Lung (tissue), 12 donors: Measurements from ENCODE around the gene TOM1L2. TPM values are rescaled to one million over a fixed set of nuclear protein-coding genes. Genes with fewer than 3 reads are reported as not detected.
A peak's percentile ranks its signal among the peaks of the same experiment; 100 is the strongest.

ENCODE experiments used
- ATAC-seq: fragments of 200-7000 bp; cut with Tn5 transposase; one replicate; pipeline ENCODE4 v1.9.1; 2020; ENCODE audit warnings: moderate number of reproducible peaks; ENCODE audit not compliant: insufficient read depth, low FRiP score
- DNase-seq, 3 donors: peaks; one replicate each; pipeline ENCODE4 v3.0.0-alpha.2; 2013 to 2017
- H3K27ac ChIP-seq, 2 donors: one replicate each; pipeline ENCODE4 v1.5.1; 2013; ENCODE audit warnings: mild to moderate bottlenecking in 2 of 2, moderate library complexity in 2 of 2, control low read depth in 1 of 2, inconsistent platforms in 1 of 2, low read depth in 1 of 2, low read length in 1 of 2
- H3K27me3 ChIP-seq, 3 donors: one replicate each; pipeline ENCODE4 v1.5.1; 2013; ENCODE audit warnings: low read length in 2 of 3; ENCODE audit not compliant: control insufficient read depth in 3 of 3, insufficient read depth in 3 of 3
- H3K36me3 ChIP-seq, 4 donors: one replicate each; pipeline ENCODE4 v1.5.1; 2013; ENCODE audit warnings: low read length in 4 of 4, mild to moderate bottlenecking in 1 of 4, moderate library complexity in 1 of 4; ENCODE audit not compliant: control insufficient read depth in 4 of 4, insufficient read depth in 4 of 4
- H3K4me1 ChIP-seq, 5 donors: one replicate each; pipeline ENCODE4 v1.5.1; 2013; ENCODE audit warnings: low read length in 5 of 5, mild to moderate bottlenecking in 2 of 5, moderate library complexity in 1 of 5; ENCODE audit not compliant: control insufficient read depth in 5 of 5, insufficient read depth in 5 of 5
- H3K4me3 ChIP-seq: one replicate; pipeline ENCODE4 v1.5.1; 2013; ENCODE audit warnings: mild to moderate bottlenecking, control low read depth, moderate library complexity
- H3K9ac ChIP-seq, 2 donors: one replicate each; pipeline ENCODE4 v1.5.1; 2013; ENCODE audit warnings: low read length in 2 of 2, control low read depth in 1 of 2; ENCODE audit not compliant: insufficient read depth in 1 of 2
- H3K9me3 ChIP-seq, 4 donors: one replicate each; pipeline ENCODE4 v1.5.1; 2013; ENCODE audit warnings: low read length in 3 of 4, mild to moderate bottlenecking in 1 of 4, moderate library complexity in 1 of 4; ENCODE audit not compliant: control insufficient read depth in 4 of 4, insufficient read depth in 3 of 4
- CTCF ChIP-seq: IDR thresholded peaks from 2 replicates; pipeline ENCODE4 v1.5.1; 2012; ENCODE audit warnings: mild to moderate bottlenecking; ENCODE audit errors: control extremely low read depth, extremely low read depth
- WGBS, 2 donors: extraction: QIAGEN DNeasy Blood & Tissue Kit; methylation state at CpG; one replicate each; pipeline ENCODE4 v1.1.7; 2013; 5-methylcytosine and 5-hydroxymethylcytosine counted together
- polyA plus RNA-seq, 2 donors: library from polyadenylated mRNA; stranded (reverse); fragments of 200-250 nt; gene quantifications; one replicate each; pipeline ENCODE4 v1.2.1, GENCODE V29; 2013
- total RNA-seq, 2 donors: library from RNA; depleted of rRNA in 1 of 2; stranded (reverse); fragments of >200 nt in 1 of 2; gene quantifications; one replicate each; pipeline ENCODE4 v1.2.1, GENCODE V29; 2014 to 2021
- donor health status: control.
- donor health status: control.
- donor health status: Bipolar disorder and iron deficiency.
- donor health status: healthy.
- donor health status: DM: yes; HTN: yes; CAD: no.

Gene TOM1L2
- total and polyA plus RNA-seq, 4 donors = 21.5 to 56.5 (median 35.8) TPM

GRCh38 chr17:17859909-17860765 is 112.1 kb downstream of the TOM1L2 start:
- H3K27ac ChIP-seq = peak overlapping the region in 1 of 2 donors; percentile 60
- 31 to 39% methylated on average over 9 of the region's 9 CpGs for WGBS, 2 donors
- ATAC-seq = peak; percentile 92

GRCh38 chr17:17857496-17857895 is 114.7 kb downstream of the TOM1L2 start:
- 95 to 97% methylated on average over 4 of the region's 4 CpGs for WGBS, 2 donors
- H3K27me3 ChIP-seq = no peaks in the 10 kb centered on the region
- DNase-seq = no peak
- ATAC-seq = no peak
- H3K9ac ChIP-seq = no peak overlapping the region
- H3K4me3 ChIP-seq = no peak overlapping the region
- H3K4me1 ChIP-seq = peaks cover 0 to 21% (median 11%) of the 10 kb centered on the region in 5 donors
- no peak overlapping the region for H3K27ac ChIP-seq
- H3K36me3 ChIP-seq = peaks cover 0 to 8% (median 3%) of the 10 kb centered on the region in 4 donors
- no peak for TF ChIP-seq CTCF
- H3K9me3 ChIP-seq = no peaks in the 10 kb centered on the region

More at GRCh38 chr17:17859909-17860765, 112.1 kb downstream of the TOM1L2 start:
- peaks cover 0 to 9% (median 3%) of the 10 kb centered on the region in 4 donors for H3K36me3 ChIP-seq
- H3K4me3 ChIP-seq = no peak overlapping the region
- H3K9ac ChIP-seq = no peak overlapping the region
- no peaks in the 10 kb centered on the region for H3K9me3 ChIP-seq
- DNase-seq = peak; percentile 69 to 73 (median 71)
- peak; percentile 92 for TF ChIP-seq CTCF
- H3K27me3 ChIP-seq = no peaks in the 10 kb centered on the region
- H3K4me1 ChIP-seq = peaks cover 0 to 18% (median 9%) of the 10 kb centered on the region in 5 donors

GRCh38 chr17:17856386-17856785 is 115.8 kb downstream of the TOM1L2 start:
- H3K36me3 ChIP-seq = peaks cover 0 to 6% (median 2%) of the 10 kb centered on the region in 4 donors
- peak overlapping the region in 1 of 2 donors; percentile 64 for H3K27ac ChIP-seq
- no peaks in the 10 kb centered on the region for H3K9me3 ChIP-seq
- 95 to 100% methylated on average over 2 of the region's 2 CpGs for WGBS, 2 donors
- H3K4me3 ChIP-seq = no peak overlapping the region
- no peak overlapping the region for H3K9ac ChIP-seq
- H3K4me1 ChIP-seq = peaks cover 0 to 21% (median 11%) of the 10 kb centered on the region in 5 donors
- TF ChIP-seq CTCF = no peak
- H3K27me3 ChIP-seq = no peaks in the 10 kb centered on the region
- DNase-seq (no peak), ATAC-seq (no peak)
